ENCODE data around the gene ADAMTS20. TPM values are rescaled to one million over a fixed set of nuclear protein-coding genes. Genes with fewer than 3 reads are reported as not detected.
A peak's percentile ranks its signal among the peaks of the same experiment; 100 is the strongest.
"Not testable (repeated sequence)": the region's sequence is repeated elsewhere in the genome, so short reads cannot be mapped to it uniquely, and the experiment has no call there.

The ADAMTS20 gene
- total RNA-seq, 1 donor, result under 0.01 TPM

- no peak for TF ChIP-seq CTCF (IDR thresholded peaks at IDR 0.05; ENCODE audit: insufficient read depth, low read depth, low read length)
- no peak for DNase-seq (ENCODE audit: low read depth)
Measured at GRCh38 chr12:43378448-43378847, 173.6 kb downstream of the ADAMTS20 start.

DNA sequence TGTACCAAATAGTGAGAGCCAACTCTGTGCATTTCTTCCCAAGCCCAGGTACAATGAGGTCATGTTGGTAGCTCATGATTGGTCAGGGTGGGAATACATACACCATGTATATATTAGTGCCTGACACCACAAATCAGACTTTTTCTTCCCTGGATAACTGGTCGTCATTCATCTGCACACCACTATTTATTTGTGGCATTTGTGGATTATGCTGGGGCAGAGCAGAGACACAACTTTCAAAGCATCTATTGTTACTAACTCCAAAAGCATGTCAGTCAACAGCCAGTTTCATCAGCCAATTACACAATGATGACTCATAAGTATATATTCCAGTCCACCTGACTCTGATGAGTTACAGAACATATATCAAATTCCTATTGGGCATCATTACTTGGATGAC is 181.7 kb downstream of the ADAMTS20 start:
- H3K4me3 ChIP-seq (ENCODE audit: low read depth, low read length), result no peak overlapping the region
- no peak for TF ChIP-seq CTCF (IDR thresholded peaks at IDR 0.05; ENCODE audit: insufficient read depth, low read depth, low read length)
- peak; percentile 22 for DNase-seq (ENCODE audit: low read depth)

More at GRCh38 chr12:43378448-43378847, 173.6 kb downstream of the ADAMTS20 start:
- no peak overlapping the region for H3K4me3 ChIP-seq (ENCODE audit: low read depth, low read length)

GRCh38 chr12:43362910-43363694 is 188.9 kb downstream of the ADAMTS20 start:
- no peak for TF ChIP-seq CTCF (IDR thresholded peaks at IDR 0.05; ENCODE audit: insufficient read depth, low read depth, low read length)
- DNase-seq (ENCODE audit: low read depth), result no peak
- no peak overlapping the region for H3K4me3 ChIP-seq (ENCODE audit: low read depth, low read length)

DNA sequence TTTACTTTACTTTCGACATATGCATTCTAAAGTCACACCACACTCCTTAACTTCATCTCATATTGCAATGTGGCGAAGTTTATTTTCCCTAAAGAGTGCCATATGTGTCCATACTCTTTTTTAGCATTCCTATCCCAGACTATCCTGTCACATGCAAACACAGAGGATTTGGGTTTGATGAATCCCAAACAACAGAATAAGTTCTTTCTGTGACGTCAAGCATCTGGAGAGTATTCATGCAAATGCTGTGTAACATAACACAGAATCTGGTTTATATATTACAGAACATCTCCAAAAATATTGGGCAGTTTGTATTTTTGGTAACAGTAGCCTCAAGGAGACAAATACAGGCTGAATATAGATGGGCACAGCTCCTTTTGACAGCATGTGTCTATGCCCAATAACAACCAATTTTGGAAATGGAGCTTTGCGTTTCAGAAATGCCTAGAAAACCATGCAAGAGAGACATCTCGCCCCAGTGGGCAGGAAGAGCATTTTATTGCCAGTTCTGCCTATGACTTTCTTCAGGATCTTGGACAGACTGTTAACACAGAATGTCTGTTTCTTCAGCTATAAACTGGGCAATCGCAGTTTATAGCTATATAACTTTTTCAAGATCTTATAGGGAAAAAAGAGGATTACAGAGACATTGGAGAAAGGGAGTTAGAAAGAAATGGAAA is 190.8 kb downstream of the ADAMTS20 start:
- TF ChIP-seq CTCF (IDR thresholded peaks at IDR 0.05; ENCODE audit: insufficient read depth, low read depth, low read length), result no peak

DNA sequence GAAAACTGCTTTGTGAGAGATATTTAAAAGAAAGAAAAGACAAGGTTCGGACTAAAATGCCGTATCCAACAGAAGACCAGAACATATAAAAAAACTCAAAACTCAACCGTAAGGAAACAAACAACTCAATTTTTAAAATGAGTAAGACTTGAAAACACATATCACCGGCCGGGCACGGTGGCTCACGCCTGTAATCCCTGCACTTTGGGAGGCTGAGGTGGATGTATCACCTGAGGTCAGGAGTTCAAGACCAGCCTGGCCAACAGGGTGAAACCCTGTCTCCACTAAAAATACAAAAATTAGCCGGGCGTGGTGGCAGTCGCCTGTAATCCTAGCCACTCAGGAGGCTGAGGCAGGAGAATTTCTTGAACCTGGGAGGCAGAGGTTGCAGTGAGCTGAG is 192.0 kb downstream of the ADAMTS20 start:
- not testable (repeated sequence) for DNase-seq (ENCODE audit: low read depth); H3K4me3 ChIP-seq (ENCODE audit: low read depth, low read length)

More for the DNA sequence above, 190.8 kb downstream of the ADAMTS20 start:
- DNase-seq (ENCODE audit: low read depth), result no peak
- no peak overlapping the region for H3K4me3 ChIP-seq (ENCODE audit: low read depth, low read length)

- no peak for TF ChIP-seq CTCF (IDR thresholded peaks at IDR 0.05; ENCODE audit: insufficient read depth, low read depth, low read length)
- no peak for DNase-seq (ENCODE audit: low read depth)
Measured at GRCh38 chr12:43357141-43357540, 194.9 kb downstream of the ADAMTS20 start.

DNA sequence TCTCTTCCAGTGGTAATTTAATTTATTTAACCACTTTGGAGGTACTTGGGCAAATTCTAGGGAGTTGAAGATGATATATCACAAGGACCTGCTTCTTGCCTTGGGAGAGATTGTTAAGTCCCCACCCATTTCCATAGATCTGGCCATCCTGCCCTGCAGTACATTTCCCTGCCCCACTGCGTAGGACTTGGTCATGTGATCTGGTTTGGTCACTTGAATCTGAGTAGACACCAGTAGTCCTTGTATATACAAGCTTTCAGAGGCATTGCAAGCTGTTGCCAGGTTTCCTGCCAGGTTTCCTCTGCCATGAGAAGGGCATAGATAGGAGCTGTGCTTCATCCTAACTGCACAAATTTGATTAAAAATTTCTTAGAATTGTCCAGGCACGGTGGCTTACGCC is 200.0 kb downstream of the ADAMTS20 start:
- H3K4me3 ChIP-seq (ENCODE audit: low read depth, low read length), result no peak overlapping the region
- no peak for TF ChIP-seq CTCF (IDR thresholded peaks at IDR 0.05; ENCODE audit: insufficient read depth, low read depth, low read length)
- DNase-seq (ENCODE audit: low read depth), result no peak

More at GRCh38 chr12:43357141-43357540, 194.9 kb downstream of the ADAMTS20 start:
- H3K4me3 ChIP-seq (ENCODE audit: low read depth, low read length), result no peak overlapping the region
